Measurements from ENCODE around the gene ADAMTS3.

GRCh38 chr4:72311291-72311690 is 257.7 kb downstream of the ADAMTS3 start:
- TF ChIP-seq YY1 (IDR thresholded peaks at IDR 0.05; ENCODE audit: insufficient read depth, insufficient read length) (no peak), ZNF274 (IDR thresholded peaks at IDR 0.05; ENCODE audit: low read depth, low read length) (no peak), SUZ12 (IDR thresholded peaks at IDR 0.05; ENCODE audit: extremely low read depth, insufficient read depth, insufficient read length) (no peak)
